ENCODE data around the gene LIM2.
A peak's percentile ranks its signal among the peaks of the same experiment; 100 is the strongest.

The LIM2 gene

DNA sequence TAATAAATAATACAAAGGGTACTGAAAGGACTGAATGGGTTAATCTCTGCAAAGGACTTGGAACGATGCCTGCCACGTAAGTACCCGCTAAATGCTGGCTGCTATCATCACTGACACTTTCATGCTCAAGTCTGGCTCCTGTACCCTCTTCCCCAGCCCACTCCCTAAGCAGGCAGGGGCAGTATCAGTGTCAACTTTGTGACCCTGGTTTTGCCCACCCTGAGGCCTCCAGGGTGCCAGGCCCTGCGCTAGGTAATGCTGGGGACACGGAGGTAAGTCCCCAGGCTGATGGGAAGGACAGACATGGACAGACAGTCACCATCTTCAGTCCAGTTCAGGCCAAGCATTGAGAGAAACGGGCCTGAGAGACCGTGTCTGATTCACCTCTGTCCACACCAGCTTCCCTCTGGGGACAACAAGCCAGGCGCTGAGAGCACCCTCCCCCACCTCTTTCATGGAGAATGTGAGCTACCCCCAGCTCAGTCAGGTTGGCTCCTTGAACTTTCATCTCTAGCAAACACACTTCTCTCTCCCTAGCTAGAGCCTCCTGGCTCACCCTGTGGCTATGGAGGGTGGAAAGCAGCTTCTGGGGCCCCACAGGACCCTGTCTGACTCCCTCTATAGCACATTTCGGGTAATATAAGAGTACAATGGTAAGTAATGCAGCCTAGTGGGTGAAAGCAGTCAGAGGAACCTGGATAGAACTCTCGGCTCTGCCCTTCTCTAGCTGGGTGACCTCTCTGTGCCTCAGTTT, 22.4 kb downstream of the LIM2 start:
- peak; percentile 9 for DNase-seq

DNA sequence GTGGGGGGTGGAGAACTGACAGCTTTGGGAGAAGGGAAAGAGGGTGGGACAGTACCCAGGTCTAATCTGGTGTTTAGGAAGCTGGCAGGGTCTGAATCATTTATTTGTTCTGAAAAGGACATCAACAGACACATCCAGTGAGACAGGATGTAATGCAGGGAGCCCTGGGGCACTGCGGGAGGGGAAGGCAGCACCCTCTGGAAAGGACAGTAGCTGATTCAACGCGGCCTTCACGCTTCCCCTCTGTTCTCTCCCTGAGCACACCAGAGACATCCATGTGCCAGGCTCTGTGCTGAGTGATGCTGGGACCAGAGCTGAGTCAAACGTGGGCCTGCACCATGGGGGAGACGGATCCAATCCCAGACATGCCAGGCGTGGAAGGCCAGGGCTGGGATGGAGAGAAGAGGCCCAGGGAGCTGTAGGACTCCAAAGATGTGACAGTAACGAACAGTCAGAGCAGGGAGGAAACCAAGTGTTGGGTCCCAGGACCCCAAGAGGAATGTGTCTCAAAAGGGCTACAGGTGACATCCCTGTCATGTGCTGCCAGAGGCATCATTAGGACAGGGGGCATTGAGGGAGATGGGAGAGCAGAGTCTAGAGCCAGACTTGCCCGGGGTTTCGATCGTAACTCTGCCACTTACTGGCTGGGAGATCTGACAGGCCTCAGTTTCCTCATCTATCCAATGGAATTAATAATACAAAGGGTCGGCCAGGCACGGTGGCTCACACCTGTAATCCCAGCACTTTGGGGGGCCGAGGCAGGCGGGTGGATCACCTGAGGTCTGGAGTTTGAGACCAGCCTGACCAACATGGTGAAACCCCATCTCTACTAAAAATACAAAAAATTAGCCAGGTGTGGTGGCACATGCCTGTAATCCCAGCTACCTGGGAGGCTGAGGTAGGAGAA, 23.3 kb downstream of the LIM2 start:
- no peak for DNase-seq

DNA sequence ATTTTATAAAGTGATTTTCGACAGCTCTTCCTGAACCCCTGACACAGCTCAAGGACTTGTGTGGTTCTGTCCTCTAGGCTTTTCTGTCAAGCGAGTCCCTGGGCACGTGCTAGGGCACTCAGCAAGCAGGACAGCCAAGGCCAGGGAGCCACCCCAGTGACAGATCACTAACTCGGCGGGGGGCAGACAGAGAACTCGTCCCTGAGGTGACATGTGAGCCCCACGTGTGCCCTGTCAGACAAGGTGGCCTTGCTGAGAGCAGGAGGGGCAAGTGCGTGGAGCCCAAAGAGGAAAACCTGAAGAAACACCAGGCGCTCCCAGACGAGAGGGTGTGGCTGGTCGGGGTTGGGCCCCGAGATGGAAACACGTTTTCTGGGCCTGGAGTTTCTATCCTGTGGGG, 26.5 kb downstream of the LIM2 start:
- no peak for DNase-seq

DNA sequence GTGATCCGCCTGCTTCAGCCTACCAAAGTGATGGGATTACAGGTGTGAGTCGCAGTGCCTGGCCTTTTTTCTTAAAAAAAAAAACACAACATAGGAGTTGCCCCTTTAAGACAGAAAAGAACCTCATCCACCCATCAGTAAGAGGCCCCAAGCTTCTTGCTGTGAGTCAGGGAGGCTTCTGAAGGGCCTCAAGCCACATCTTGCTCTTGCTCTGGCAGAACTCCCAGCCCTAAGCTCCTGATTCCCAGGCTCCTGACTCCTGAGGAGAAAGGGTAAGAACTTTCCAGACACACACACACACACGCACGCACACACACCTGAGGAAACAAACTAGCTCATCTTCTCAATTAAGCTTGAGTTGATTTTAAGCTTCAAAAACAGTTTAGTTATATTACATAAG, 28.5 kb downstream of the LIM2 start:
- DNase-seq = no peak

DNA sequence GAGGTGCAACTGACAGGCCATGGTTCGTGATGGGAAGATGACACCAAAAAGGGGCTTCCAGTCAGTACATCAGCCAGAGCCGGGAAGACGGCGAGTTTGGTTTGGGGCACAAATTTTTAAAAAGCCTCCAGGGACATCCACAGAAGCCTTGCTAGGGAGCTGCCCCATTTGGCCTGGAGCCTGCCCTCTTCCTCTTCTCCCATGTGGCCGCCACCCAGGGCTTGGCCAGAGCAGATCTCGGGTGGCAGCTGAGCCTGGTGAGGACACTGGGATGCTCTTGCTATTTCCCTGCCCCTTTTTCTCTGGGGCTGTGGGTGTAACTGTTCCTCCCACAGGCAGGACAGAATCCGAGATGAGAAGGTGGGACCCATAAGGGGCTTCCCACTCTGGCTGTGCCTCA, 29.8 kb downstream of the LIM2 start:
- DNase-seq = no peak

DNA sequence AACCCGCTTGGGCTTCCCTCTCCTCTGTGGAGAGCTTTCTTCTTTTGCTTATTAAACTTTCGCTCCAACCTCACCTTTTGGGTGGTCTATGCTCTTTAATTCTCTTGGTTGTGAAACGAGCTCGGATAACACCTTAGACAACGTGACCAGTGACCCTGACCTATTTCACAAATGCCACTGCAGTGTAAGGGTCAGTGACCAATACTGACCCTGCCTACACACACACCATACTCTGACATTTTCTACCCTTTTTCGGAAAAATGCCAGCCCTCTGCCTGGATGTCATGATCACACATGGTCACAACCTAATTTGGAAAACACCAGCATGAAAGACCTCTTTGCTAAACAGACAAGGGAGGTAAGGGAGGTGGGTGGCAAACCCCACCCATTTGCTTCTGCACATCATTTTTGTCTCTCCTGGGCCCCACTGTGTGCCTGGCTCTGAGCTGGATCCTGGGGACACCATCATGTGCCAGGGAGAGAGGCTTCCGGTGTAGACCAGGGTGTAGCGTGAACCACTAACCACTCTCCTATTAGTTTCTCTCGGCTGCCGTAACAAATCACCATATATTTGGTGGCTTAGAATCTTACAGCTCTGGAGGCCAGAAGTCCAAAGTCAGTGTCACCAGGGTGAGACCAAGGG, 31.5 kb downstream of the LIM2 start:
- DNase-seq = no peak

DNA sequence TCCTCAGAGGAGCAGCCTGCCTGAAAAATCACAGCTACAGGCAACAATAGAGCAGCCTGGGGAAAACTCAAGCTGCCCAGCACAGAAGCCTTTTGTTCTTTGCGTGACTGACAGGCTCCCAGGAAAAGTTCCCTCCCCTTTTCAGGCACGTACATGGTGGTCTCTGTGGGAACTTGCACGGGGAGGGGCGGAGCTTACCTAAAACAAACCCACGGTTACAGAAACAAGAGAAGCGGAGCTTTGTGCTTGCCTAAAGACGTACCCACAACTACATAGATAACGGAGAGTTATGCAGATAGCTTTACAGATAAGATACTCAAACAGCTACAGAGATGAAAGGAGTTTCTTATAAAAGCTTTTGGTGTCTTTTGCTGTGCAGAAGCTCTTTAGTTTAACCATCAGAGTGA, 33.0 kb downstream of the LIM2 start:
- no peak for DNase-seq

DNA sequence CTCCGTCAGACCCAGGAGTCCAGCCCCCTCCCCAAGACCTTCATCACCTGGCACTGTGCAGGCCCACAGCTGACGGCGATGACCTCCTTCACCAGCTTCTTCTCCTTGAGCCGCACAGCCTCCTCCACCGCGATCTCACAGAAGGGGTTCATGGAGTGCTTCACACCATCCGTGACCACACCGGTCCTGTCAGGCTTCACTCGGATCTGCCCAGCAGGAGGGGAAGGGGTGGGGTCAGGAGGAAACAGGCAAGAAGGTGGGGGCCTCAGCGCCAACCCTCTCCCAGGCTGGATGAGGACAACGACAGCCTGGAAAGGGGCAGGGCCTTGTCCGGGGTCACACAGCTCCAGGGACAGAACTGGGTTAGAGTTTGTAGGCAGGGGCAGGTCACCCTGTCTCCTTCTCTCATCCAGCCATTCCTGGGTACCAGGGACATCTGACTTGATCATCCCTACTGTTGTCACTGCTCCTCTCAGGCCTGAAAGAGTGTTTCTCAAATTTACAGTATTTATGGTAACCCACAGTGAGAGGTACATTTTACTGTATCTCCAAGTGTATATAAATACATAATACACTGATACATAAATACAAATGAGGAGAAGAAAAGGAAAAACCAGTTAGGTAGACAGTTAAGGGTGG, 33.6 kb downstream of the LIM2 start:
- DNase-seq = no peak

DNA sequence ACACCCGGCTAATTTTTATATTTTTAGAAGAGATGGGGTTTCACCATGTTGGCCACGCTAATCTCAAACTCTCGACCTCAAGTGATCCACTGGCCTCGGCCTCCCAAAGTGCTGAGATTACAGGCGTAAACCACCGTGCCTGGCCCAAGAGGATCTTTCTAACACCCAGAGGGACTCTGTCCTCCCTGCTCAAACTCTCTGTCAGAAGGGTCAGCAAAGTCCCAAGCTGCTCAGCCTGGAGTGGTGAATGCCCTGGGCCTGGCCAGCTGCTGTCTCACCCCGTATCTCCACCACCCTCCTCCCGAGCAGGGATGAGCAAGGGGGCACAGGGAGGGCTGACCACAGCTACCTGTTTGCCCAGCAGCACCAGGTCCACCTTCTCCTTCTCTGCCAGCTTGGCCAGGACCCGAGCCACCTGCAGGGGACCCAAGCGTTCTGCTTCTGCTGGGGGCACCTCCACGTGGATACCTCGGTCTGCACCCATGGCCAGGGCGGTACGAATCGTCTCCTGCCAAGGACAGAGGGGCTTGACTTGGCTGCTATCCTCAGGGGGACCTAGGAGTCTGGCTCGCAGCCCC, 34.9 kb downstream of the LIM2 start:
- DNase-seq = no peak

DNA sequence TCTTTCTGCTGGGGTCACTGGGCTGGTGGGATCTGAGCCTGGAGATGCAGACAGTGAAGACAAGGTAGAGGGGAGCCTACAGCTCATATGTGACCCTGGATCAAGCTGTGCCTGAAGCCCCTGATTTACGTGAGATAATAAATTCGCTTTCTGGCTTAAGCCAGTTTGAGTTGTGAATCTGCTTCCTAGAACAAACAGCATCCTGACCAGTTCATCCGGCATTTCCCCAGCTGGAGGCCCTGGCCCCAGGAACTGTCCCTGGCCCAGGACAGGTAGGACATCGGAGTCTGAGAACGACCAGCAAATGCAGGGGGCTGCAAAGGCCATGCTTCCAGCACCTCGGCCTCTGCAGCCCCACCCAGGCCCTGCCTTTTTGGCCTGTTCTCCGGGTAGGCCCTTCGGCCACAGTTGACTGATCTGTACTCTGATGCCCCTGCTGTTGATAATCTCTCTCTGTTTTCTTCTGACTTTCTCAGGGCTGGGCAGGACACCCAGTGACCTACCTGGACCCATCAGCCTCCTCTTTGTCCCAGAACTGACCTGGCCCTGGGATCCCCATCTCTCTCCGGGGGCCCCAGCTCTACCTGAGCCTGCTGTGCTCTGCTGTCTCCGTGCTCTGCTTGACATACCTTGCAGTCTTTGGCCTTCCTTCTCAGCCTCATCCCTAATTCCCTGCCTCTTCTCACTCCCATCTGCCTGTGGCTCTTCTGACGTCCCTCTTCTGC, 36.3 kb downstream of the LIM2 start:
- no peak for DNase-seq

DNA sequence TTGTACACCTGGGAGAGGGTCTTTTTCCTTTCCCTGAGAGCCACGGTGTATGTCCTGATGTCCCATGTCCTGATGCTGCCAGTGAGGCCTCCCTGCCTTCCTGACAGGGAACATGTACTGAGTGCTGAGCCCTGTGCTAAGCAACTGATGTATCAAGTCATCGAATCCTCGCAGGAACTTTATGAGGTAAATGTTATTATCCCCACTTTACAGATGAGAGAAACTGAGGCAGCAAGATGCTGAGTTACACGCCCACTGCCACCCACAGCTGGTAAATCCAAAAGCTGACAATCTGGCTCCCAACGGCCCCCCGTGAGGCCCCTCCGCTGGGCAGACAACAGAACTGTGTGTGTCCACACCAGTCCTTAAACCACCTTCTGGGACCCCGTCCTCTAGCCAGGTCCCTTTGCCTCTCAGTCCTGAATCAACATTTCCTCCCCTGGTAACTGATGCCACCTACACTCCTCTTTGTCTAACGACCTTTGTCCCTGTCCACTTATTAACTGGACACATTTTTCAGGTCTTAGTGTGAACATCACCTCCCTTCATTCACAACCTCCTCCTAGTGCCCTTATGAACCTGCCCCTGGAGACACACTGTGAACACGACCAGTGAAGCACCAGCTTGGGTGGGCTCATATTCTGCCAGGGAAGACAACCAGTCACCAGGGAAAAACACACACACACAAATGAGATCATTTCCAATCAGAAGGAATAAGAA, 40.4 kb downstream of the LIM2 start:
- DNase-seq = no peak

DNA sequence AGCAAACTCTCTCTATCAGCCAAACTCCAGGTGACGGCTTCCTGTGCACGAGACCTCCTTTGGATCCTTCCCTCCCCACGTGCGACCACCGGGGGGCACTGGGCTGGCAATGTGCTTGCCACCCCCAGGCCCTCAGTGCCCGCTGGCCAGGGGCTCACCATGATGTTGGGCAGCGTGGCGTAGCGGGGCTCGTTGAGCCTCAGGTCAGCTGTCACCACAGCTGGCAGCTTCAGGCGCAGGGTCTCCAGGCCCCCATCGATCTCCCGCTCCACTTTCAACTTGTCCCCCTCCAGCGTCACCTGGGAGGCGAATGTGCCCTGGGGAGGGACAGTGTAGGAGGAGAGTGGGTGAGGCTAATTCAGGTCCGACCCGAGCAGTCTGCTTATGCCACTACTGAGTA, 41.0 kb downstream of the LIM2 start:
- no peak for DNase-seq

DNA sequence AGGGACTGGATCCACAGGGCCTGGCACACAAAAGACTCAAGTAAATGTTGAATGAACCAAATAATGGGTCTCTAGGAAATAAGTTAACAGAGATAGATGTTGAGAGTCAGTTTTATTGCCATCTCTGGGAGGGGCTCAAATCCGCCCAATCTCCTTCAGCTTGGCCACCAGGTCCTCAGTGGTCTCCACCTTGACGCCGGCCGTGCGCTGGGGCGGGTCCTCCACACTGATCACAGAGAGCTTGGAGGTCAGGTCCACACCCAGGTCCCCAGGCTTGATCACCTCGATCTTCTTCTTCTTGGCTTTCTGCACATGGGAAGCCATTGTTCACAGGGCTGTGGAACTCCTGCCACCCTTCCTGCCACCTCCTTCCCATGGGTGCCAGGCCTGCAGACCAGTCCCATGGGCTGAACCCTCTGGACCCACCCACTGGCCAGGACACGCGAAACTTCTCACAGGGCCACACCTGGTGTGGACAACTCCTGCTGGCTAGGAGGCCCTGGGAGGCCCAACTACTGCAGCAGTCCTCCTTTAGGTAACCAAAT, 42.6 kb downstream of the LIM2 start:
- no peak for DNase-seq

DNA sequence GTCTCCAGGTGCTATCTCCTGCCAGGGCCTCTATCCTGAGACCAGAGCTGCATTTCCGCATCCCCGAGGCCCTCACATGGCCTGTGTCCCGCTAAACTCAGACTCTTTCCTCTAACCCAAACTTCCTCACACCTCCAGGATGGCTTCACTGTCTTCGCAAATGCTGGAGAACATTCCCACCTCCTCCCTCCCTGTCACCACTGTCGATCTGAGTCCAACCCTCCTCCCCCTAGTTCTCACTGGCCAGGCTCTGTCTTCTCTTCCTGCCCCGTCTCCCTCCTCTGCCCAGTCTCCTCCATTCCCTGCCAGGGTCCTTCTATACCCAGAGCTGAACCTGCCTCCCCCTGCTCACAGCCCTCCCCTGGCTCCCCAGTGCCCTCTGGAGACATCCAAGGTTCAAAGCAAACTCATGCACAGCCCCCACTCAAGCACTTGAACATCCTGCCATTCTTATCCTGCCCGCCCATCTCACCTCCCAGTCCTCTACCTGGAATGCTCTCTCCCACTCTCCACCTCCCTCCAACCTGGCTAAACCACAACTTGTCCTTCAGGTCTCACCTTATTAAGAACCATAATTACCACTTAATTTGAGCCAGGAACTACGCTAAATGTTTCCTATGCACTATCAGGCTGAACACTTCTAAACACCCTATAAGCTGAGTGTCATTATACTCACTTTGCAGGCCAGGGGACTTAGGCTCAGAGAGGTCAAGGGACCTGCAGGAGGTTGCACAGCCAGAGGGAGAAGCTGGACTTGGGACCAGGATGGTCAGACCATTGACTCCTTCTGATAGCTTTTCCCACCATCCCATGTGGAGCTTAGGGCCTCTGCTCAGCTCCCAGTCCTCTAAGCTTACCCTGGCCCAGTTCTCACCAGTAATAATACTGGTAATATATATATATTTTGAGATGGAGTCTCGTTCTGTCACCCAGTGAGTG, 44.9 kb downstream of the LIM2 start:
- DNase-seq = no peak

DNA sequence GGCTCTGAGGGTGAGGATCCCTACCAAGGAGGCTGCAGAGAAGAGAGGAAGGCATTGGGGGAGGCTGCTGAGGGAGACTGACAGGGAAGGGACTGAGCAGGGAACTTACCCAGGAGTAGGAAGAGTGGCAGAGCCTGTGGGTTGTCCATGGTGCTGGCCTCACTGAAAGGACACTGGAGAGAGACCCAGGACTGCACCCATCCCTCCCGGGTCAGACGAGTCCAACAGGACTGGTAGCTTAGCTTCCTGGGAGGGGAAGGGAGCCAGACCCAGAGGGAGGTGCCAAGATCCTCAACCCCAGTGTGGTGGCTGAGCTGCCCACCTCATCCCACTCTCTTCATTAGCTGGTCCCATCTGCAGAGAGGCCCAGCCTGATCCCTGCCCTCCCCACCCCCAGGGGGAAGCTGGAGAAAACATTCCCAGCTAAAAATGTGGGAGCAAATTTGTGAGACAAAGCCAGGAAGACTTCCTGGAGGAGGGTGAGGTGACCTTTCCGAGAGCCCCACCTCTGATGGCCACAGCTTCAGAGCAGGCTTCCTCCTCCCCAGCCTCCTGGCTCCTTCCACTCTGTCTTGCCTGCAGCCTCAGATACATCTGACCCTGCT, 45.7 kb downstream of the LIM2 start, which contains the start of gene VSIG10L:
Gene VSIG10L, minus strand, starts transcription at position 164 of the 605 bp plus-strand sequence. Its CDS starts 15 bp downstream, at position 149.
- no peak for DNase-seq

DNA sequence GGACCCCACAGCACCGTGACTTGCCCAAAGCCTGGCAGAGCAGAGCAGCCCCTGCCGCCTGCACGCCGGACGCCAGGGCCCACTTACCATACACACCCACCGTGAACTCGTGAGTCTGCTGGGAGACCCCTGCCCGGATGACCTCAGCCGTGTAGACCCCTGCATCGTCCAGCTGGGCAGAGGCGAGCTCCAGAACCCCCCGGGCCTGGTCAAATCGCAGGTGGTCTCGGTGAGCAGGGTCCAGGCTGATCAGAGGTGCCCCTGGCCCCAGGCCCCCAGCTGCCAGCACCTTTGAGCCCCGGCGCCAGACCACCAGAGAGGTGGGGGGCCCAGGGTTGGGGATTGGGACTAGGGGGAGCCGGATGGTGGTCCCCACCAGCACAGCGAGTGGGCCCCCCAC, 46.7 kb downstream of the LIM2 start:
- DNase-seq = no peak

DNA sequence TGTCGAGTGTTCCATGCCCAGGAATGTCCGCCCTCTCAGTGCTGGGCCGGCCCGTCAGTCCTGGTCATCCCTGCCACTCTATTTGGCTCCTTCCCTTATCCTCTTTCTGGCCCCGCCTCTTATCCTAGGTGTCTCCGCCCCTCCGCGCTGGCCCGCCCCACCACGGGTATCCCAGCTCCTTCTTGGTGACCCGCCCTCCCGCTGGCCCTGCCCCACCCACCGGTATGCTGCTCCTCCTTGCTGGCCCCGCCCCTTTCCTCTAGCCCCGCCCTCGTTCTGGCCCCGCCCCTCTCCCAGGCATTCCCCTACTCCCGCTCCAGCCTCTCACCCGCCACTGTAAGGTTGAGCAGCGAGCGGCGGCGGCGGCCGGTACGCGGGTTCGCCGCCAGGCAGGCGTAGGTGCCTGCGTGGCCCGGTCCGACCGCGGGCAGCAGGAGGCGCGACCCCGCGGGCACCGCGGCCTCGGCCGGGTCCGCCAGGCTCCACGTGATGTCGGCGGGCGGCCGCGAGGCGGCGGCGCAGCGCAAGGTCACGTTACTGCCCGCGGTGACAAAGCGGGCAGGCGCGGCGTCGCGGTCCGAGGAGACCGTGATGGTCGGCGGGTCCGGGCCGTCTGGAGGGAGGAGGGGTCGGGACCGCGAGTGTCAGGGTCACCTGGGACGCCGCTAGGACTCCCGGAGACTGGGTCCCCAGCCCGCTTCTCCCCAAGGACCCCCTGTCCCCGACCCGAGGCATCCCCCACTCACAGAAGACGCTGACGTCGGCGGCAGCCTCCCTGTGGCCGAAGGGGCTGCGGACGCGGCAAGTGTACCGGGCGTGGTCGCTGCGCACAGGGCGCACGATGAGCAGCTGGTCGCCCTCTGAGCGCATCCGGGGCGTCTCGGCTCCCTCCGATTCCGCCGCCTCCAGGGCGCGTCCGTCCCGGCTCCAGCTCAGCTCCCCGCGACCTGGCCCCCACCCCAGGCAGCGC, 47.8 kb downstream of the LIM2 start:
- peak; percentile 78 for DNase-seq

DNA sequence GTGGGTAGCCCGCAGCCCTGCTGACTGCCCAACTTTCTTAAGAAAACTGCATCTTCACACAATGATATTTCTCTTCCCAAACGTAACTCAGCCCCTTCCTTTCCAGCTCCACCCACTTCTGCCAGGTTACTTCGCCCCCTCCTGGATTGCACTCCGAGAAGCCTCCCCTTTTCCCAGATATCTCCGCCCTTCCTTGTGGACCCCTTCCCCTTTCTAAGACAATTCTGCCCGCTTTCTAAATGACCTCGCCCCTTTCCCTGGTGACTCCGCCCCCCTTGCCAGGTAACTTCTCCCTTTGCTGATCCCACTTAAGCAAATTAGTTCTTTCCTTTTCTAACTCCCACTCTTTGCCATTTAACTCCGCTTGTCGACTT, 48.5 kb downstream of the LIM2 start:
- no peak for DNase-seq
